Measurements from ENCODE around the gene KCNJ2.

KCNJ2 gene

GRCh38 chr17:70123193-70123592, 46.1 kb upstream of the KCNJ2 start:
- no peak for TF ChIP-seq CTCF (IDR thresholded peaks at IDR 0.05)
- no peak for DNase-seq
- H3K27ac ChIP-seq: no peak overlapping the region
- peaks cover 0 to 12% (median 4%) of the 10 kb centered on the region in 3 donors for H3K9me3 ChIP-seq
- H3K27me3 ChIP-seq: no peaks in the 10 kb centered on the region
- H3K36me3 ChIP-seq: no peaks in the 10 kb centered on the region
- intact Hi-C loops (cut with DNase I; ENCODE audit: low total_unique reads): no loop called here
- no peak overlapping the region for H3K4me3 ChIP-seq
- H3K4me1 ChIP-seq: no peaks in the 10 kb centered on the region

- Histone ChIP-seq H3K27ac (no peak overlapping the region), H3K4me1 (no peaks in the 10 kb centered on the region), H3K9me3 (peaks cover 0 to under 1% (median 0%) of the 10 kb centered on the region in 3 donors), H3K27me3 (no peaks in the 10 kb centered on the region), H3K36me3 (no peaks in the 10 kb centered on the region), H3K4me3 (no peak overlapping the region)
- intact Hi-C loops (cut with DNase I; ENCODE audit: low total_unique reads): no loop called here
- TF ChIP-seq CTCF (IDR thresholded peaks at IDR 0.05): no peak
- DNase-seq: no peak
These were observed 44.6 kb upstream of the KCNJ2 start for GRCh38 chr17:70124723-70125122.

DNA sequence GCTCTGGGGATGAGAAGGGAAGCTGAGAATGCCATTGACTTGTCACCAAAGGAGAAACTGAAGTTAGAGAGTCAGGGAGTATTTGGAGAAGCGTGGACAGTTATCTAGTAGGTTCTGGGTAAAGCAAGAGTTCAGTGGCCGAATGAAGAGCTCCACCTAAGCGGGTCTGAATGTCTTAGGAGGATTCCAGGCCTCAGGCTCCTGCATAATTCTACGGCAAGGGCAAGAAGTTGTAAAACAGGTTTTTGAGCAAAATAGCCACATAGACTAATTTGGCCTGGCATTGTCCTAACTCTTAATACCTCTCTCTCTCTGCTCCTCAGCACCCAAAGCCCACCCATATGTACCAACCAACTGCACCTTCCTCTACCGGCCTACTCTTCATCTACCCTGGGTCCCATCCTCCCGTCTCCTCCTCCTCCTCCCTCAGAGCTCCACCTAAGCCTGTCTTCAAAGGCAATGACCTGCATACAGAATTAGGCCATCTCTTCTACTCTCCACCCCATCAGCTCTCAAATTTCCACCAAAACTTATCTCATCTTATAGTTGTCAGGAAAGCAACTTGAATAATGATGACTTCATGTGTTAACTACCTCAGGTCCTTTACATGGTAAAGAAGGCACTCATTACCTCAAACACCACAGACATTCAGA, 42.0 kb upstream of the KCNJ2 start:
- DNase-seq: no peak
- H3K36me3 ChIP-seq: no peaks in the 10 kb centered on the region
- H3K9me3 ChIP-seq: no peaks in the 10 kb centered on the region
- TF ChIP-seq CTCF (IDR thresholded peaks at IDR 0.05): no peak
- intact Hi-C loops (cut with DNase I; ENCODE audit: low total_unique reads): no loop called here
- H3K4me1 ChIP-seq: no peaks in the 10 kb centered on the region
- H3K27ac ChIP-seq: no peak overlapping the region
- no peaks in the 10 kb centered on the region for H3K27me3 ChIP-seq
- no peak overlapping the region for H3K4me3 ChIP-seq

DNA sequence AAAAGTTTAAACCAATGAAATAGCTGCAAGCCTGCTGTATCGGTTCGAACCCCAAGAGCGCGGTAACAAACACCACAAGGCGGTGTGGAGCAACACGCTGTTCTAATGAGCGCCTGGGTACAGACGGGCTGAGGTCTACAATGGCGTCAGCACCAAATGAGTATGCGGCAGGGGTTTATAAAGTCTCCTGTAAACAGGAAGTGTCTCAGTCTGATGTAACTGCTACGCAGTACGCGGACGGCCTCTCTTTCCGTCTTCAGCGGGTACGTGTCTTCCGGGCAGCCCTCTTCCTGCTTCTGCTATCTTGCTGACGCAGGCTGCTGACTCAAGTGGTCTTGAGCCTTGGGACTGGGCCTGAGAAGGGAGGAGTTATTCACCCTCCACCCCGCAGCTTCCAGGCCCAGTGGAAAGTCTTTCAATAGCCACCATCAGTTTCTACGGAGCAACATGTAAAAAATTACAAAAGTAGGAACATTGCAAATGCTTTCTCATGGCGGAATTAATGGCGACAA, 40.5 kb upstream of the KCNJ2 start:
- Histone ChIP-seq H3K36me3 (no peaks in the 10 kb centered on the region), H3K9me3 (no peaks in the 10 kb centered on the region), H3K27ac (no peak overlapping the region), H3K4me1 (no peaks in the 10 kb centered on the region), H3K4me3 (no peak overlapping the region), H3K27me3 (no peaks in the 10 kb centered on the region)
- intact Hi-C loops (cut with DNase I; ENCODE audit: low total_unique reads): no loop called here
- no peak for DNase-seq
- TF ChIP-seq CTCF (IDR thresholded peaks at IDR 0.05): no peak

DNA sequence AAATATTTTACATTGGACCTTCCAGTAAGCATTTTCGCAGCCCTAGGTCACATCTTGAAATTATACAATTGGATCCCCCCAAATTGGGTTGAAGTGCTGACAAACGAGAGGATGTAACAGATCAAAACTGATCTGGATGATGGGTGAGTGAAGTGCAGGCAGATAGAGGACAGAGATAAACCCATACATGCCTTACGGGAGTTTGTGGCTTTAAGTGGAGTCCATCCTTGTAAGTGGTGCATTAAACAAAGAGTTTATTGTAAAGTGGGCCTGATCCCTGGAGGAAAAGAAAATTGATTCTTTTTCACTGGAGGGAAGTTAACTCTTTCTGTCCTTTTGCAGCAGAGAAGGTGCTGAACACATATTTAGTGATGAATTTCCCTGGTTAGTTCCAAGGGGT, 39.0 kb upstream of the KCNJ2 start:
- no peaks in the 10 kb centered on the region for H3K36me3 ChIP-seq
- intact Hi-C loops (cut with DNase I; ENCODE audit: low total_unique reads): no loop called here
- no peaks in the 10 kb centered on the region for H3K4me1 ChIP-seq
- no peak for DNase-seq
- H3K4me3 ChIP-seq: no peak overlapping the region
- no peaks in the 10 kb centered on the region for H3K9me3 ChIP-seq
- no peak overlapping the region for H3K27ac ChIP-seq
- H3K27me3 ChIP-seq: no peaks in the 10 kb centered on the region
- no peak for TF ChIP-seq CTCF (IDR thresholded peaks at IDR 0.05)
